Central memory CD8-positive, alpha-beta T cell (primary cell): Measurements from ENCODE around the gene CEP152.

Source experiments
- ATAC-seq: fragments of 150-1000 bp; cut with Tn5 transposase; replicated peaks from 2 replicates; pipeline ENCODE4 v1.10.0; 2022; ENCODE audit warnings: mild to moderate bottlenecking, moderate FRiP score, moderate number of reproducible peaks; ENCODE audit not compliant: poor library complexity, severe bottlenecking; ENCODE audit errors: extremely low read depth
- DNase-seq, 2 donors: peaks; one replicate each; pipeline ENCODE4 v3.0.0; 2021; ENCODE audit warnings: low spot score in 2 of 2
- H3K27ac Mint-ChIP-seq: one replicate; pipeline ENCODE4 v1.8.0; 2022; ENCODE audit warnings: low read depth, mild to moderate bottlenecking, moderate library complexity, mixed read lengths
- H3K27me3 Mint-ChIP-seq: one replicate; pipeline ENCODE4 v1.8.0; 2022; ENCODE audit warnings: mixed read lengths
- H3K36me3 Mint-ChIP-seq: one replicate; pipeline ENCODE4 v1.8.0; 2022; ENCODE audit warnings: mild to moderate bottlenecking, moderate library complexity, mixed read lengths; ENCODE audit not compliant: insufficient read depth
- H3K4me1 Mint-ChIP-seq: one replicate; pipeline ENCODE4 v1.8.0; 2022; ENCODE audit warnings: mixed read lengths
- H3K4me3 Mint-ChIP-seq: one replicate; pipeline ENCODE4 v1.8.0; 2022; ENCODE audit warnings: mild to moderate bottlenecking, moderate library complexity, mixed read lengths
- H3K9me3 Mint-ChIP-seq: one replicate; pipeline ENCODE4 v1.8.0; 2022; ENCODE audit warnings: mixed read lengths

The CEP152 gene

GRCh38 chr15:48833526-48834239 lies 22.8 kb upstream of the CEP152 start:
- peaks cover 63% of the 10 kb centered on the region for H3K27me3 Mint-ChIP-seq
- ATAC-seq = no peak
- no peak overlapping the region for H3K4me3 Mint-ChIP-seq
- peaks cover 2% of the 10 kb centered on the region for H3K36me3 Mint-ChIP-seq
- peaks cover 15% of the 10 kb centered on the region for H3K9me3 Mint-ChIP-seq
- DNase-seq = no peak
- no peak overlapping the region for H3K27ac Mint-ChIP-seq
- no peaks in the 10 kb centered on the region for H3K4me1 Mint-ChIP-seq

GRCh38 chr15:48832648-48833047 lies 21.8 kb upstream of the CEP152 start:
- peaks cover 52% of the 10 kb centered on the region for H3K27me3 Mint-ChIP-seq
- no peak for DNase-seq
- peaks cover 15% of the 10 kb centered on the region for H3K9me3 Mint-ChIP-seq
- peaks cover 2% of the 10 kb centered on the region for H3K36me3 Mint-ChIP-seq
- no peaks in the 10 kb centered on the region for H3K4me1 Mint-ChIP-seq
- no peak for ATAC-seq
- H3K27ac Mint-ChIP-seq = no peak overlapping the region
- H3K4me3 Mint-ChIP-seq = no peak overlapping the region

- Mint-ChIP-seq H3K9me3 (peaks cover 15% of the 10 kb centered on the region), H3K27me3 (peaks cover 33% of the 10 kb centered on the region), H3K4me3 (no peak overlapping the region), H3K36me3 (peaks cover 2% of the 10 kb centered on the region), H3K4me1 (no peaks in the 10 kb centered on the region), H3K27ac (no peak overlapping the region)
- ATAC-seq (no peak), DNase-seq (no peak)
Measured at GRCh38 chr15:48828906-48829305, 18.0 kb upstream of the CEP152 start.

- H3K27me3 Mint-ChIP-seq = peaks cover 29% of the 10 kb centered on the region
- peaks cover 14% of the 10 kb centered on the region for H3K9me3 Mint-ChIP-seq
- no peak for ATAC-seq
- no peak overlapping the region for H3K4me3 Mint-ChIP-seq
- no peaks in the 10 kb centered on the region for H3K4me1 Mint-ChIP-seq
- no peak for DNase-seq
- H3K27ac Mint-ChIP-seq = no peak overlapping the region
- peaks cover 2% of the 10 kb centered on the region for H3K36me3 Mint-ChIP-seq
Measured at GRCh38 chr15:48828471-48828870, 17.6 kb upstream of the CEP152 start.

- Mint-ChIP-seq H3K9me3 (no peaks in the 10 kb centered on the region), H3K27me3 (peaks cover 16% of the 10 kb centered on the region), H3K4me1 (no peaks in the 10 kb centered on the region), H3K27ac (no peak overlapping the region), H3K36me3 (peaks cover 2% of the 10 kb centered on the region), H3K4me3 (no peak overlapping the region)
- ATAC-seq = no peak
- no peak for DNase-seq
Measured at GRCh38 chr15:48825075-48825474, 14.2 kb upstream of the CEP152 start.

GRCh38 chr15:48823706-48824105 lies 12.8 kb upstream of the CEP152 start:
- H3K27ac Mint-ChIP-seq = no peak overlapping the region
- H3K36me3 Mint-ChIP-seq = no peaks in the 10 kb centered on the region
- no peaks in the 10 kb centered on the region for H3K4me1 Mint-ChIP-seq
- H3K4me3 Mint-ChIP-seq = no peak overlapping the region
- DNase-seq (no peak), ATAC-seq (no peak)
- H3K9me3 Mint-ChIP-seq = no peaks in the 10 kb centered on the region
- peaks cover 11% of the 10 kb centered on the region for H3K27me3 Mint-ChIP-seq

- ATAC-seq (no peak), DNase-seq (no peak)
- H3K27me3 Mint-ChIP-seq = peaks cover 11% of the 10 kb centered on the region
- no peak overlapping the region for H3K4me3 Mint-ChIP-seq
- H3K36me3 Mint-ChIP-seq = no peaks in the 10 kb centered on the region
- no peaks in the 10 kb centered on the region for H3K9me3 Mint-ChIP-seq
- no peaks in the 10 kb centered on the region for H3K4me1 Mint-ChIP-seq
- no peak overlapping the region for H3K27ac Mint-ChIP-seq
Measured at GRCh38 chr15:48823237-48823636, 12.4 kb upstream of the CEP152 start.

GRCh38 chr15:48814286-48814685 lies 3.4 kb upstream of the CEP152 start:
- DNase-seq = no peak
- Mint-ChIP-seq H3K9me3 (no peaks in the 10 kb centered on the region), H3K36me3 (peaks cover 6% of the 10 kb centered on the region), H3K4me3 (no peak overlapping the region), H3K27me3 (no peaks in the 10 kb centered on the region), H3K27ac (no peak overlapping the region), H3K4me1 (peaks cover 20% of the 10 kb centered on the region)
- ATAC-seq = no peak

- no peak for ATAC-seq
- Mint-ChIP-seq H3K4me3 (peak overlapping the region; percentile 93), H3K36me3 (peaks cover 8% of the 10 kb centered on the region), H3K27ac (peak overlapping the region; percentile 80), H3K4me1 (peaks cover 33% of the 10 kb centered on the region), H3K27me3 (no peaks in the 10 kb centered on the region), H3K9me3 (no peaks in the 10 kb centered on the region)
- DNase-seq = no peak
Measured at GRCh38 chr15:48811325-48811958, 573 bp upstream of the CEP152 start.

- DNase-seq (no peak), ATAC-seq (no peak)
- no peaks in the 10 kb centered on the region for H3K9me3 Mint-ChIP-seq
- peaks cover 9% of the 10 kb centered on the region for H3K36me3 Mint-ChIP-seq
- H3K27ac Mint-ChIP-seq = no peak overlapping the region
- H3K27me3 Mint-ChIP-seq = no peaks in the 10 kb centered on the region
- H3K4me1 Mint-ChIP-seq = peaks cover 30% of the 10 kb centered on the region
- no peak overlapping the region for H3K4me3 Mint-ChIP-seq
Measured at GRCh38 chr15:48806151-48806550, 4.7 kb downstream of the CEP152 start.

GRCh38 chr15:48805591-48805990 lies 5.3 kb downstream of the CEP152 start:
- H3K4me3 Mint-ChIP-seq = no peak overlapping the region
- no peak overlapping the region for H3K27ac Mint-ChIP-seq

GRCh38 chr15:48803877-48804276 lies 7.0 kb downstream of the CEP152 start:
- Mint-ChIP-seq H3K27ac (peak overlapping the region; percentile 35), H3K4me3 (no peak overlapping the region), H3K4me1 (peaks cover 18% of the 10 kb centered on the region), H3K36me3 (peaks cover 4% of the 10 kb centered on the region), H3K9me3 (no peaks in the 10 kb centered on the region), H3K27me3 (no peaks in the 10 kb centered on the region)
- DNase-seq = no peak
- ATAC-seq = no peak

More at GRCh38 chr15:48805591-48805990, 5.3 kb downstream of the CEP152 start:
- Mint-ChIP-seq H3K9me3 (no peaks in the 10 kb centered on the region), H3K27me3 (no peaks in the 10 kb centered on the region), H3K36me3 (peaks cover 7% of the 10 kb centered on the region), H3K4me1 (peaks cover 31% of the 10 kb centered on the region)
- DNase-seq (no peak), ATAC-seq (no peak)

GRCh38 chr15:48802867-48803266 lies 8.0 kb downstream of the CEP152 start:
- H3K4me1 Mint-ChIP-seq = peaks cover 18% of the 10 kb centered on the region

More at GRCh38 chr15:48802867-48803266, 8.0 kb downstream of the CEP152 start:
- no peaks in the 10 kb centered on the region for H3K9me3 Mint-ChIP-seq
- no peak for ATAC-seq
- H3K27ac Mint-ChIP-seq = no peak overlapping the region
- H3K4me3 Mint-ChIP-seq = no peak overlapping the region
- peaks cover 4% of the 10 kb centered on the region for H3K36me3 Mint-ChIP-seq
- no peak for DNase-seq
- no peaks in the 10 kb centered on the region for H3K27me3 Mint-ChIP-seq
